Upper lobe of left lung (tissue), 6 donors: ENCODE results near the gene NR3C2. TPM values are rescaled to one million over a fixed set of nuclear protein-coding genes. Genes with fewer than 3 reads are reported as not detected.

Source experiments
- ATAC-seq, 2 donors: fragments of 200-7000 bp; cut with Tn5 transposase; one replicate each; pipeline ENCODE4 v1.9.1; 2022; ENCODE audit warnings: mild to moderate bottlenecking in 2 of 2, moderate library complexity in 2 of 2; ENCODE audit not compliant: low FRiP score in 2 of 2
- DNase-seq, 2 donors: peaks; one replicate each; pipeline ENCODE4 v3.0.0-alpha.2; 2019 to 2020
- H3K27ac ChIP-seq, 4 donors: fragments of 200-600 bp; sonication (generic); one replicate each; pipeline ENCODE4 v1.5.1; 2016 to 2019
- H3K27me3 ChIP-seq, 4 donors: fragments of 200-600 bp; sonication (generic); one replicate each; pipeline ENCODE4 v1.5.1; 2017 to 2019
- H3K36me3 ChIP-seq, 4 donors: fragments of 200-600 bp; sonication (generic); one replicate each; pipeline ENCODE4 v1.5.1; 2016 to 2019
- H3K4me1 ChIP-seq, 4 donors: fragments of 200-600 bp; sonication (generic); one replicate each; pipeline ENCODE4 v1.5.1; 2018 to 2019
- H3K4me3 ChIP-seq, 4 donors: fragments of 200-600 bp; sonication (generic); one replicate each; pipeline ENCODE4 v1.5.1; 2017 to 2019; ENCODE audit warnings: mild to moderate bottlenecking in 2 of 4, moderate library complexity in 1 of 4
- H3K9me3 ChIP-seq, 4 donors: fragments of 200-600 bp; sonication (generic); one replicate each; pipeline ENCODE4 v1.5.1; 2018 to 2019
- CTCF ChIP-seq, 6 experiments: fragments of 450-650 bp in 4 of 6; fragments of 200-600 bp in 2 of 6; sonication (generic) in 2 of 6; IDR thresholded peaks; one replicate each; pipeline ENCODE4 v1.5.1; 2016 to 2019; ENCODE audit warnings: antibody characterized with exemption in 6 of 6
- EP300 ChIP-seq, 4 donors: sonication (generic); formaldehyde crosslinking; IDR thresholded peaks; one replicate each; pipeline ENCODE4 v1.5.1; 2017; ENCODE audit warnings: antibody characterized with exemption in 4 of 4, control low read depth in 2 of 4
- POLR2A ChIP-seq, 4 donors: fragments of 450-650 bp; IDR thresholded peaks; one replicate each; pipeline ENCODE4 v1.5.1; 2016 to 2017; ENCODE audit warnings: antibody characterized with exemption in 4 of 4, mild to moderate bottlenecking in 2 of 4
- POLR2AphosphoS5 ChIP-seq, 2 donors: sonication (generic); formaldehyde crosslinking; IDR thresholded peaks; one replicate each; pipeline ENCODE4 v1.5.1; 2017; ENCODE audit warnings: antibody characterized with exemption in 2 of 2
- WGBS, 2 donors: methylation state at CpG; one replicate each; pipeline ENCODE4 v1.1.5; 2017 to 2018; 5-methylcytosine and 5-hydroxymethylcytosine counted together
- total RNA-seq, 6 donors: library from RNA; depleted of rRNA in 4 of 6; stranded (reverse); fragments of >200 nt in 4 of 6; gene quantifications; one replicate each; pipeline versions ENCODE4 v1.1.0 to v1.2.1, GENCODE V29; 2016 to 2021
- donor health status: DM: no; HTN: no; CAD: no; lungs with moderate emphysema.
- donor health status: DM: no; HTN: yes; CAD: no; lungs with severe emphysema.

The NR3C2 gene
- total RNA-seq, 6 donors from 2014 or later, result 10.3 to 39.8 (median 23.7) TPM

GRCh38 chr4:148271166-148271565 is 171.0 kb downstream of the NR3C2 start:
- WGBS, 2 donors, result 84 to 90% methylated on average over 3 of the region's 3 CpGs
- no peak overlapping the region for H3K4me3 ChIP-seq
- H3K27ac ChIP-seq, result no peak overlapping the region
- peaks cover 0 to 5% (median 0%) of the 10 kb centered on the region in 4 donors for H3K4me1 ChIP-seq
- ATAC-seq (no peak), DNase-seq (no peak)
- TF ChIP-seq EP300 (IDR thresholded peaks at IDR 0.05) (no peak), CTCF (IDR thresholded peaks at IDR 0.05) (no peak), POLR2AphosphoS5 (IDR thresholded peaks at IDR 0.05) (no peak), POLR2A (IDR thresholded peaks at IDR 0.05) (no peak)
- no peaks in the 10 kb centered on the region for H3K36me3 ChIP-seq
- no peaks in the 10 kb centered on the region for H3K27me3 ChIP-seq
- H3K9me3 ChIP-seq, result no peaks in the 10 kb centered on the region

GRCh38 chr4:148270630-148271029 is 171.6 kb downstream of the NR3C2 start:
- ATAC-seq, result no peak
- Histone ChIP-seq H3K4me3 (no peak overlapping the region), H3K9me3 (no peaks in the 10 kb centered on the region), H3K4me1 (peaks cover 0 to 5% (median 0%) of the 10 kb centered on the region in 4 donors), H3K27me3 (no peaks in the 10 kb centered on the region), H3K27ac (no peak overlapping the region), H3K36me3 (no peaks in the 10 kb centered on the region)
- no peak for DNase-seq
- TF ChIP-seq POLR2AphosphoS5 (IDR thresholded peaks at IDR 0.05), result no peak
- WGBS, 2 donors, result 14 to 25% methylated on average over 1 of the region's 1 CpG

GRCh38 chr4:148268835-148269234 is 173.4 kb downstream of the NR3C2 start:
- Histone ChIP-seq H3K4me3 (no peak overlapping the region), H3K27me3 (no peaks in the 10 kb centered on the region), H3K36me3 (no peaks in the 10 kb centered on the region), H3K27ac (no peak overlapping the region), H3K4me1 (peaks cover 0 to 5% (median 0%) of the 10 kb centered on the region in 4 donors), H3K9me3 (no peaks in the 10 kb centered on the region)
- no peak for DNase-seq
- no peak for TF ChIP-seq CTCF (IDR thresholded peaks at IDR 0.05)
- TF ChIP-seq EP300 (IDR thresholded peaks at IDR 0.05), result no peak
- ATAC-seq, result no peak
- WGBS, 2 donors, result 89 to 92% methylated on average over 3 of the region's 3 CpGs

GRCh38 chr4:148266921-148267320 is 175.3 kb downstream of the NR3C2 start:
- ATAC-seq, result no peak
- Histone ChIP-seq H3K4me3 (no peak overlapping the region), H3K27ac (no peak overlapping the region), H3K27me3 (no peaks in the 10 kb centered on the region), H3K4me1 (peaks cover 0 to 5% (median 0%) of the 10 kb centered on the region in 4 donors), H3K36me3 (no peaks in the 10 kb centered on the region), H3K9me3 (no peaks in the 10 kb centered on the region)
- TF ChIP-seq POLR2AphosphoS5 (IDR thresholded peaks at IDR 0.05) (no peak), EP300 (IDR thresholded peaks at IDR 0.05) (no peak), POLR2A (IDR thresholded peaks at IDR 0.05) (no peak), CTCF (IDR thresholded peaks at IDR 0.05) (no peak)
- DNase-seq, result no peak
- 49 to 50% methylated on average over 2 of the region's 2 CpGs for WGBS, 2 donors

- H3K36me3 ChIP-seq, result no peaks in the 10 kb centered on the region
- no peak for ATAC-seq
- DNase-seq, result no peak
- WGBS, 2 donors, result 93 to 97% methylated on average over 7 of the region's 7 CpGs
- peaks cover 0 to 5% (median 0%) of the 10 kb centered on the region in 4 donors for H3K4me1 ChIP-seq
- TF ChIP-seq EP300 (IDR thresholded peaks at IDR 0.05) (no peak), POLR2A (IDR thresholded peaks at IDR 0.05) (no peak), CTCF (IDR thresholded peaks at IDR 0.05) (no peak), POLR2AphosphoS5 (IDR thresholded peaks at IDR 0.05) (no peak)
- no peaks in the 10 kb centered on the region for H3K27me3 ChIP-seq
- H3K9me3 ChIP-seq, result no peaks in the 10 kb centered on the region
- H3K27ac ChIP-seq, result no peak overlapping the region
- H3K4me3 ChIP-seq, result no peak overlapping the region
These were observed 176.0 kb downstream of the NR3C2 start for GRCh38 chr4:148266240-148266639.
